SK-N-SH (cell line): ENCODE results near the gene PDZD2. TPM values are rescaled to one million over a fixed set of nuclear protein-coding genes. Genes with fewer than 3 reads are reported as not detected.

Experiments used
- CTCF ChIA-PET: fragments of 300-600, 350-600 bp; formaldehyde crosslinking; extraction: SDS; loops from one replicate; lab custom pipeline; 2021; lab: Yijun Ruan, JAX
- POLR2A ChIA-PET: fragments of 350-600 bp; sonication (Branson Sonifier 250); formaldehyde crosslinking; extraction: SDS; loops from one replicate; lab custom pipeline; 2020; ENCODE audit warnings: antibody characterized with exemption, inconsistent platforms; lab: Yijun Ruan, JAX
- DNase-seq: peaks from one replicate; pipeline ENCODE4 v3.0.0; 2012
- H2AFZ ChIP-seq: fragments of 200-600 bp; sonication (generic); 2 replicates; pipeline ENCODE4 v1.8.1; 2016; ENCODE audit warnings: antibody characterized with exemption, mild to moderate bottlenecking, low read depth
- H3F3A ChIP-seq: fragments of 200-600 bp; sonication (generic); replicated peaks from 2 replicates; pipeline ENCODE3; 2016; ENCODE audit warnings: antibody characterized with exemption, mild to moderate bottlenecking; ENCODE audit not compliant: insufficient read depth
- H3K27ac ChIP-seq, 2 experiments: fragments of 200-500 bp in 1 of 2; fragments of 200-600 bp in 1 of 2; sonication (Bioruptor generic) in 1 of 2; sonication (generic), shearing (Covaris generic) in 1 of 2; 2 replicates each; pipeline versions ENCODE4 v1.5.1 to v1.6.1; 2014 to 2016; ENCODE audit warnings: low read depth in 2 of 2, inconsistent platforms in 1 of 2, low read length in 1 of 2, mild to moderate bottlenecking in 1 of 2, mixed read lengths in 1 of 2
- H3K27me3 ChIP-seq: fragments of 200-600 bp; sonication (generic), shearing (Covaris generic); 2 replicates; pipeline ENCODE4 v1.6.1; 2016; ENCODE audit warnings: mixed run types; ENCODE audit not compliant: insufficient read depth
- H3K36me3 ChIP-seq, 2 experiments: fragments of 200-500 bp in 1 of 2; fragments of 200-600 bp in 1 of 2; sonication (Bioruptor generic) in 1 of 2; sonication (generic) in 1 of 2; replicated peaks in 1 of 2; 2 replicates each; pipeline versions ENCODE3 to v1.5.1; 2014 to 2016; ENCODE audit warnings: low read length in 1 of 2, mild to moderate bottlenecking in 1 of 2; ENCODE audit not compliant: insufficient read depth in 2 of 2, control insufficient read depth in 1 of 2
- H3K4me1 ChIP-seq, 2 experiments: fragments of 200-500 bp in 1 of 2; fragments of 200-600 bp in 1 of 2; sonication (Bioruptor generic) in 1 of 2; sonication (generic), shearing (Covaris generic) in 1 of 2; 2 replicates each; pipeline versions ENCODE4 v1.5.1 to v1.6.1; 2014 to 2016; ENCODE audit warnings: low read depth in 1 of 2, low read length in 1 of 2, mixed run types in 1 of 2; ENCODE audit not compliant: insufficient read depth in 2 of 2, control insufficient read depth in 1 of 2
- H3K4me2 ChIP-seq: fragments of 200-600 bp; sonication (generic), shearing (Covaris generic); 2 replicates; pipeline ENCODE4 v1.6.1; 2017; ENCODE audit warnings: mixed run types
- H3K4me3 ChIP-seq, 2 experiments: fragments of 200-500 bp in 1 of 2; fragments of 200-600 bp in 1 of 2; sonication (Bioruptor generic) in 1 of 2; sonication (generic), shearing (Covaris generic) in 1 of 2; 2 replicates each; pipeline versions ENCODE4 v1.5.1 to v1.8.1; 2014 to 2016; ENCODE audit warnings: low read depth in 2 of 2, inconsistent platforms in 1 of 2, low read length in 1 of 2, mild to moderate bottlenecking in 1 of 2, mixed read lengths in 1 of 2, moderate library complexity in 1 of 2
- H3K79me2 ChIP-seq: fragments of 200-600 bp; sonication (generic); 2 replicates; pipeline ENCODE4 v1.8.1; 2017; ENCODE audit warnings: mild to moderate bottlenecking; ENCODE audit not compliant: insufficient read depth
- H3K9ac ChIP-seq: fragments of 200-600 bp; sonication (generic); 2 replicates; pipeline ENCODE4 v1.6.1; 2017; ENCODE audit warnings: mixed run types
- H3K9me2 ChIP-seq: fragments of 200-600 bp; sonication (generic); 2 replicates; pipeline ENCODE4 v1.6.1; 2017; ENCODE audit warnings: mixed run types
- H3K9me3 ChIP-seq: fragments of 200-600 bp; sonication (generic); 2 replicates; pipeline ENCODE4 v1.6.1; 2017; ENCODE audit warnings: mixed run types, mild to moderate bottlenecking, moderate library complexity
- H4K20me1 ChIP-seq: fragments of 200-600 bp; sonication (generic); 2 replicates; pipeline ENCODE4 v1.6.1; 2017; ENCODE audit warnings: mild to moderate bottlenecking, mixed run types; ENCODE audit not compliant: insufficient read depth
- CHD2 ChIP-seq: fragments of 150-350 bp; IDR thresholded peaks from 2 replicates; pipeline ENCODE4 v1.6.1; 2018; ENCODE audit warnings: low read length; ENCODE audit not compliant: partially characterized antibody
- EP300 ChIP-seq, 2 experiments: IDR thresholded peaks; 2 replicates each; pipeline versions ENCODE4 v1.4.0 to v1.6.1; 2012; ENCODE audit warnings: borderline replicate concordance in 1 of 2, low read depth in 1 of 2, low read length in 1 of 2
- EZH2phosphoT487 ChIP-seq: fragments of 200-600 bp; sonication (generic); IDR thresholded peaks from 2 replicates; pipeline ENCODE4 v1.6.1; 2017; ENCODE audit warnings: low read depth, mixed run types, mild to moderate bottlenecking, antibody characterized with exemption, moderate library complexity, borderline replicate concordance
- FOXJ3 ChIP-seq: sonication (generic); formaldehyde crosslinking; IDR thresholded peaks from 2 replicates; pipeline ENCODE4 v1.5.1; 2020; ENCODE audit warnings: mild to moderate bottlenecking, missing genetic modification reagents
- FOXM1 ChIP-seq: IDR thresholded peaks from 2 replicates; pipeline ENCODE4 v1.4.0; 2012; ENCODE audit warnings: low read depth, mild to moderate bottlenecking
- GABPA ChIP-seq: IDR thresholded peaks from 2 replicates; pipeline ENCODE4 v1.4.0; 2012; ENCODE audit warnings: low read depth, mild to moderate bottlenecking
- GATA2 ChIP-seq: sonication (generic); formaldehyde crosslinking; IDR thresholded peaks from 2 replicates; pipeline ENCODE4 v1.5.0; 2020; ENCODE audit warnings: mild to moderate bottlenecking, missing genetic modification reagents
- JUND ChIP-seq: IDR thresholded peaks from 2 replicates; pipeline ENCODE4 v1.4.0; 2012
- MEF2A ChIP-seq: IDR thresholded peaks from 2 replicates; pipeline ENCODE4 v1.4.0; 2012; ENCODE audit warnings: low read depth, borderline replicate concordance
- MXI1 ChIP-seq: IDR thresholded peaks from 2 replicates; pipeline ENCODE4 v1.6.1; 2012; ENCODE audit warnings: mild to moderate bottlenecking, low read depth, low read length, improper control_type of control experiment
- NRF1 ChIP-seq: IDR thresholded peaks from 2 replicates; pipeline ENCODE4 v1.6.1; 2012; ENCODE audit warnings: low read depth, mild to moderate bottlenecking, low read length
- POLR2AphosphoS5 ChIP-seq: IDR thresholded peaks from 2 replicates; pipeline ENCODE4 v1.6.1; 2012; ENCODE audit warnings: low read depth, low read length
- RCOR1 ChIP-seq: fragments of 150-350 bp; IDR thresholded peaks from 2 replicates; pipeline ENCODE4 v1.6.1; 2017; ENCODE audit warnings: antibody characterized with exemption, low read length
- SIN3A ChIP-seq: IDR thresholded peaks from 2 replicates; pipeline ENCODE4 v1.6.1; 2012; ENCODE audit warnings: low read depth, mild to moderate bottlenecking, low read length, moderate library complexity, borderline replicate concordance
- SMC3 ChIP-seq: IDR thresholded peaks from 2 replicates; pipeline ENCODE4 v1.6.1; 2012; ENCODE audit warnings: low read depth, low read length, improper control_type of control experiment
- TCF12 ChIP-seq: IDR thresholded peaks from 2 replicates; pipeline ENCODE4 v1.4.0; 2012
- USF1 ChIP-seq: IDR thresholded peaks from 2 replicates; pipeline ENCODE4 v1.4.0; 2012; ENCODE audit warnings: low read depth, borderline replicate concordance
- YY1 ChIP-seq: IDR thresholded peaks from 2 replicates; pipeline ENCODE4 v1.4.0; 2012; ENCODE audit warnings: low read depth, mild to moderate bottlenecking
- WGBS: methylation state at CpG from one replicate; pipeline ENCODE4 v1.1.6; 2017; ENCODE audit warnings: low lambda C conversion rate; 5-methylcytosine and 5-hydroxymethylcytosine counted together
- polyA plus RNA-seq, 3 experiments: library from polyadenylated mRNA; depleted of rRNA; stranded (reverse); fragments of >200 nt; gene quantifications; 2 replicates each; pipeline ENCODE4 v1.2.3, GENCODE V29; 2012
- TF ChIP-seq, protein P1 (sequence below): fragments of 150-350 bp; IDR thresholded peaks from 2 replicates; pipeline ENCODE4 v1.6.1; 2016; ENCODE audit warnings: mild to moderate bottlenecking, low read depth, low read length
- TF ChIP-seq, protein P2 (sequence below): IDR thresholded peaks from 2 replicates; pipeline ENCODE4 v1.4.0; 2012; ENCODE audit warnings: low read depth, borderline replicate concordance
- TF ChIP-seq, protein P3 (sequence below): fragments of 200-600 bp; sonication (generic); IDR thresholded peaks from 2 replicates; pipeline ENCODE4 v1.6.1; 2017; ENCODE audit warnings: antibody characterized with exemption, mild to moderate bottlenecking, moderate library complexity

Gene PDZD2
- polyA plus RNA-seq, 1 of the 3 experiments (the other 2 are of a cell fraction): 0.13 TPM

GRCh38 chr5:31783086-31783645 is 144.2 kb downstream of the PDZD2 start:
- no peak overlapping the region for H3K4me2 ChIP-seq
- H3F3A ChIP-seq: no peaks in the 10 kb centered on the region
- H3K79me2 ChIP-seq: no peaks in the 10 kb centered on the region
- no peak overlapping the region for H3K4me3 ChIP-seq
- no peak overlapping the region for H2AFZ ChIP-seq
- TF ChIP-seq MXI1 (no peak), POLR2AphosphoS5 (no peak), JUND (no peak), USF1 (no peak), FOXM1 (no peak)
- TF ChIP-seq, protein P1, sequence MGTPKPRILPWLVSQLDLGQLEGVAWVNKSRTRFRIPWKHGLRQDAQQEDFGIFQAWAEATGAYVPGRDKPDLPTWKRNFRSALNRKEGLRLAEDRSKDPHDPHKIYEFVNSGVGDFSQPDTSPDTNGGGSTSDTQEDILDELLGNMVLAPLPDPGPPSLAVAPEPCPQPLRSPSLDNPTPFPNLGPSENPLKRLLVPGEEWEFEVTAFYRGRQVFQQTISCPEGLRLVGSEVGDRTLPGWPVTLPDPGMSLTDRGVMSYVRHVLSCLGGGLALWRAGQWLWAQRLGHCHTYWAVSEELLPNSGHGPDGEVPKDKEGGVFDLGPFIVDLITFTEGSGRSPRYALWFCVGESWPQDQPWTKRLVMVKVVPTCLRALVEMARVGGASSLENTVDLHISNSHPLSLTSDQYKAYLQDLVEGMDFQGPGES: no peak
- 56% methylated on average over 10 of the region's 10 CpGs for WGBS
- no peak for DNase-seq
- no peaks in the 10 kb centered on the region for H3K9me2 ChIP-seq
- peaks cover 0 to 13% of the 10 kb centered on the region in 2 experiments; a peak in 1 of 4 replicates for H3K4me1 ChIP-seq
- no peaks in the 10 kb centered on the region for H3K36me3 ChIP-seq
- no peak overlapping the region for H3K9ac ChIP-seq
- no peaks in the 10 kb centered on the region for H4K20me1 ChIP-seq
- no peaks in the 10 kb centered on the region; the same call in 1 of the 2 replicates for H3K27me3 ChIP-seq
- ChIA-PET CTCF (interaction anchor here (1.2 to 1.4 kb wide), 3 partner anchors 10 to 145 kb away, joined by 3 to 4 read pairs (median 4); partner anchors contain the start of gene PDZD2), POLR2A (no interaction called here)
- H3K27ac ChIP-seq: no peak overlapping the region; a peak in 1 of 4 replicates
- no peaks in the 10 kb centered on the region for H3K9me3 ChIP-seq

GRCh38 chr5:31783731-31784130 is 144.8 kb downstream of the PDZD2 start:
- Histone ChIP-seq H3K4me3 (no peak overlapping the region), H2AFZ (no peak overlapping the region), H3K79me2 (no peaks in the 10 kb centered on the region), H3K27ac (peak overlapping the region in 1 of 2 experiments; percentile 36; a peak in 2 of 4 replicates), H3K27me3 (no peaks in the 10 kb centered on the region; the same call in 1 of the 2 replicates), H3K36me3 (no peaks in the 10 kb centered on the region), H3F3A (no peaks in the 10 kb centered on the region), H3K9me2 (no peaks in the 10 kb centered on the region), H3K9ac (no peak overlapping the region), H4K20me1 (no peaks in the 10 kb centered on the region), H3K9me3 (no peaks in the 10 kb centered on the region), H3K4me2 (no peak overlapping the region), H3K4me1 (peaks cover 0 to 13% of the 10 kb centered on the region in 2 experiments; a peak in 1 of 4 replicates)
- ChIA-PET CTCF (interaction anchor here (1.2 kb wide), 2 partner anchors 10 to 145 kb away, joined by 3 to 4 read pairs; partner anchors contain the start of gene PDZD2), POLR2A (no interaction called here)
- DNase-seq: peak; percentile 75
- WGBS: 20% methylated on average over 8 of the region's 8 CpGs
- TF ChIP-seq YY1: no peak
- TF ChIP-seq, protein P2, sequence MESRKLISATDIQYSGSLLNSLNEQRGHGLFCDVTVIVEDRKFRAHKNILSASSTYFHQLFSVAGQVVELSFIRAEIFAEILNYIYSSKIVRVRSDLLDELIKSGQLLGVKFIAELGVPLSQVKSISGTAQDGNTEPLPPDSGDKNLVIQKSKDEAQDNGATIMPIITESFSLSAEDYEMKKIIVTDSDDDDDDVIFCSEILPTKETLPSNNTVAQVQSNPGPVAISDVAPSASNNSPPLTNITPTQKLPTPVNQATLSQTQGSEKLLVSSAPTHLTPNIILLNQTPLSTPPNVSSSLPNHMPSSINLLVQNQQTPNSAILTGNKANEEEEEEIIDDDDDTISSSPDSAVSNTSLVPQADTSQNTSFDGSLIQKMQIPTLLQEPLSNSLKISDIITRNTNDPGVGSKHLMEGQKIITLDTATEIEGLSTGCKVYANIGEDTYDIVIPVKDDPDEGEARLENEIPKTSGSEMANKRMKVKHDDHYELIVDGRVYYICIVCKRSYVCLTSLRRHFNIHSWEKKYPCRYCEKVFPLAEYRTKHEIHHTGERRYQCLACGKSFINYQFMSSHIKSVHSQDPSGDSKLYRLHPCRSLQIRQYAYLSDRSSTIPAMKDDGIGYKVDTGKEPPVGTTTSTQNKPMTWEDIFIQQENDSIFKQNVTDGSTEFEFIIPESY: no peak
- TF ChIP-seq RCOR1: no peak
- no peak for TF ChIP-seq EP300 (IDR thresholded peaks at IDR 0.05; ENCODE audit: borderline replicate concordance in 1 of 2, low read depth in 1 of 2, low read length in 1 of 2)
- TF ChIP-seq TCF12: no peak
- no peak for TF ChIP-seq FOXJ3 (CRISPR knock-in tag)
- TF ChIP-seq GABPA: no peak
- TF ChIP-seq SMC3: no peak
- no peak for TF ChIP-seq EZH2phosphoT487
- no peak for TF ChIP-seq POLR2AphosphoS5
- TF ChIP-seq NRF1: no peak
- no peak for TF ChIP-seq SIN3A
- TF ChIP-seq MEF2A: no peak
- no peak for TF ChIP-seq USF1
- no peak for TF ChIP-seq MXI1
- TF ChIP-seq CHD2: no peak
- TF ChIP-seq, protein P3, sequence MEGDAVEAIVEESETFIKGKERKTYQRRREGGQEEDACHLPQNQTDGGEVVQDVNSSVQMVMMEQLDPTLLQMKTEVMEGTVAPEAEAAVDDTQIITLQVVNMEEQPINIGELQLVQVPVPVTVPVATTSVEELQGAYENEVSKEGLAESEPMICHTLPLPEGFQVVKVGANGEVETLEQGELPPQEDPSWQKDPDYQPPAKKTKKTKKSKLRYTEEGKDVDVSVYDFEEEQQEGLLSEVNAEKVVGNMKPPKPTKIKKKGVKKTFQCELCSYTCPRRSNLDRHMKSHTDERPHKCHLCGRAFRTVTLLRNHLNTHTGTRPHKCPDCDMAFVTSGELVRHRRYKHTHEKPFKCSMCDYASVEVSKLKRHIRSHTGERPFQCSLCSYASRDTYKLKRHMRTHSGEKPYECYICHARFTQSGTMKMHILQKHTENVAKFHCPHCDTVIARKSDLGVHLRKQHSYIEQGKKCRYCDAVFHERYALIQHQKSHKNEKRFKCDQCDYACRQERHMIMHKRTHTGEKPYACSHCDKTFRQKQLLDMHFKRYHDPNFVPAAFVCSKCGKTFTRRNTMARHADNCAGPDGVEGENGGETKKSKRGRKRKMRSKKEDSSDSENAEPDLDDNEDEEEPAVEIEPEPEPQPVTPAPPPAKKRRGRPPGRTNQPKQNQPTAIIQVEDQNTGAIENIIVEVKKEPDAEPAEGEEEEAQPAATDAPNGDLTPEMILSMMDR: no peak
- no peak for TF ChIP-seq GATA2 (CRISPR knock-in tag)
